Stimulated activated CD8-positive, alpha-beta memory T cell treated with anti-CD3 and anti-CD28 coated beads, Interleukin-15, amount 100 ng/mL, for 48 hours (primary cell): ENCODE results near the gene MFAP2.

ENCODE experiments used
- DNase-seq, 2 donors: peaks; one replicate each; pipeline ENCODE4 v3.0.0-alpha.2; 2020; ENCODE audit warnings: low read depth in 2 of 2

Gene MFAP2

DNA sequence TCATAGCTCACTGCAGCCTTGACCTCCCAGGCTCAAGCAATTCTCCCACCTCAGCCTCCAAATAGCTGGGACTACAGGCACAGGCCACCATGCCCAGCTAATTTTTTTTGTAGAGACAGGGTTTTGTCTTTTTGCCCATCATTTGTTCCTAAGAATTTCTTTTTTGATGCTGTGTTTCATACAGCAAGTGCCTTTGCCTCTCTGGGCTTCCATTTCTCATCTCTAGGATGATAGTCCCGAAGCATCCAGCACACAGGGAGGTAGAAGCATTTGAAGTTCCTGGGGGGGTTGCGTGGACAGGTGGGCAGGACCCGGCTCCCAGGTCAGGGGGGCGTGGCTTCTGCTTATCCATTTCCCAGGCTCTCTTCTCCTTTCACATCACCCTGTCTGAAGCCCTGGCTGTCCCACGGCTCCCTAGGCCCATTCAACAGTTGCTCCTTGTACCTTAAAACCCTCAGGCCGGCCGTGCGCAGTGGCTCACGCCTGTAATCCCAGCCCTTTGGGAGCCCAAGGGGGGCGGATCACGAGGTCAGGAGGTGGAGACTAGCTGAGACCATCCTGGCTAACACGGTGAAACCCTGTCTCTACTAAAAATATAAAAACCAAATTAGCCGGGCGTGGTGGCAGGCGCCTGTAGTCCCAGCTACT lies 27.9 kb upstream of the MFAP2 start:
- no peak for DNase-seq

DNA sequence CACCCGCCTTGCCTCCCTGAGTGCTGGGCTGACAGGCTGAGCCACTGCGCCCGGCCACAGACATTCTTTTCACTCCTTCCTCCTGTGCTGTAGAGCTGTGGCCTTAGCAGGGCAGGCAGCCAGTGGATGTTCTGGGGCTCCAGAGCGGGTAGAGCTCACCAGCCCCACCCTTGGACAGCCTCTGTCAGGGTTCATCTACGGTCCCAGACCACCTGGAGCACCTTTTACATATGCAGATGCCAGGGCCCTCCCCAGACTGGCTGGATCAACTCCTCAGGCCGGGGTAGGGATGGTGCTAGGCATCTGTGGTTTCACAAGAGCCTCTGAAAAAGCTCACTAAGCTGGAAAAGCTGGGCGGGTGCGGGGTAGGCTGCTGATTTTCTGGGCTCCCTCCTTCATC lies 26.7 kb upstream of the MFAP2 start:
- no peak for DNase-seq

DNA sequence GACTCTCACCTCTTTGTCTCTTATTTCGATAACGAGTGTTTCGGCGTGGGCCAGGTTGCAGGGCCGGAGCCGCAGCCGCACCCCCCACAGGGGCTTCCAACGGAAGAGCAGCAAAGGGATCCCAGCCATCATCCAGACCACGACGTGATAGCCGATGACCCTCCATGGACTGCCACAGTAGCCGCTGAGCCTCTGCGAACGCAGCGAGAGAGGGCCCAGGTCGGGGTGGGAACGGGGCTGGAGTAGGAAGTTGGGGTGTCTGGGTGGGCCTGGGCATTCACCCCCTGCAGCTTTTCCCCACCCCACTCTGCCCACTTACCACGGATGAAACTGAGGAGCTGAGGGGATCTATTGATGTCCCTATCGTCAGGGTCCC lies 24.9 kb upstream of the MFAP2 start:
- DNase-seq: no peak

DNA sequence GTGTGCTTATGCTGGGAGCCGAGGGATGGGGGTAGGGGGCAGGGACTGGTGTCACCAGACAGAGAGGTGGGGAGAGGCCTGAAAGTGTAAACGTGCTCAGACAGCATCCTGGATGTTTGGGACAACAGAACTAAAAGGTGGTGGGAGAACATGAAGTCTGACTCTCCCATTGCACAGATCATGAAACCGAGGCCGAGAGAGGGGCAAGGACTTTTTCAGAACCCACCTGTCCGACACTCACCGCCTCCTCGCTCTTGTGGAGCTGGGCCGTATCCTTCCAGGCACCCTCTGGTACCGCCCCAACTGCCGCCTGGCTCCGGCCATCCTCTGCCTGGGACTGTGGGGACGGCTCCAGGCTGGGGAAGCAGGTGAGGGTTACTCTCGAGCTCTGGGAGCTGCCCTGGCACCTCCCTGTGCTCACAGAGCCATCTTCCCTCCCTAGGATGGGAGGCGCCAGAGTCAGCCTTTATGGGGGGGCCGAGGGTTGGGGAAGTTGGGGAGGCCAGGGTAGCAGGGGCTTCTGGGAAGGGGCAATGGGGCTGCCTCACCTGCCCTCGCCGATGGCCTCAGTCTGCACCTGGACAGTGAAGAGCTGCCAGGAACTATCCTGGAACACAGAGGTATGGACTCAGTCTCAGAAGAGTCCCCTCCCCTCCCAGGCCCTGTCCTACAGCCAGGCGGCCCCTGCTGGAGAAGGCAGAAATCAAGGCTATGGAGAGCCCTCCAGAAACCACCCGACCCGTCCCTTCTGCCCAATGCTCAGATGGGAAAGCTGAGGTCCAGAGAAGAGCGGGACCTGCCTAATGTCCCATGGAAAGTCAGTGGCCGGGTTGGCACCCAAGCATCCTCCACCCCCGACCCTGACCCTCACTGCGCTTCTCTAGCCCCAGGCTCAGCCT lies 24.3 kb upstream of the MFAP2 start:
- no peak for DNase-seq

DNA sequence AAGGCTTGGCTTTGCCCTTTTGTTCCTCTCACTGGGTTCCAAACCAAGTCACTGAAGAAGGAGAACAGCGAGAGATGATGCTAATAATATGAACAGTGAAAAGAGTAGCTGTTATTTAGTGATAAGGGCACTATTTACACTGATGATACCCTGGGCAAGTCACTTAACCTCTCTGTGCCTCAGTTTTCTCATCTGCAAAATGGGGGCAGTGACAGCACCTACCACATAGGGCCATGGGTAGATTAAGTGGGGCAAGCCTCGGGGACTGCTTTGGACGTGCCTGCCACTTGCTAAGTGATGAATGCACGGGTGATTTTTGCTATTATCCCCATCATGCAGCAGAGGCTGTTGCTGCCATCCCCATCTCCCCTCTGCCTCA lies 22.1 kb upstream of the MFAP2 start:
- DNase-seq: no peak

DNA sequence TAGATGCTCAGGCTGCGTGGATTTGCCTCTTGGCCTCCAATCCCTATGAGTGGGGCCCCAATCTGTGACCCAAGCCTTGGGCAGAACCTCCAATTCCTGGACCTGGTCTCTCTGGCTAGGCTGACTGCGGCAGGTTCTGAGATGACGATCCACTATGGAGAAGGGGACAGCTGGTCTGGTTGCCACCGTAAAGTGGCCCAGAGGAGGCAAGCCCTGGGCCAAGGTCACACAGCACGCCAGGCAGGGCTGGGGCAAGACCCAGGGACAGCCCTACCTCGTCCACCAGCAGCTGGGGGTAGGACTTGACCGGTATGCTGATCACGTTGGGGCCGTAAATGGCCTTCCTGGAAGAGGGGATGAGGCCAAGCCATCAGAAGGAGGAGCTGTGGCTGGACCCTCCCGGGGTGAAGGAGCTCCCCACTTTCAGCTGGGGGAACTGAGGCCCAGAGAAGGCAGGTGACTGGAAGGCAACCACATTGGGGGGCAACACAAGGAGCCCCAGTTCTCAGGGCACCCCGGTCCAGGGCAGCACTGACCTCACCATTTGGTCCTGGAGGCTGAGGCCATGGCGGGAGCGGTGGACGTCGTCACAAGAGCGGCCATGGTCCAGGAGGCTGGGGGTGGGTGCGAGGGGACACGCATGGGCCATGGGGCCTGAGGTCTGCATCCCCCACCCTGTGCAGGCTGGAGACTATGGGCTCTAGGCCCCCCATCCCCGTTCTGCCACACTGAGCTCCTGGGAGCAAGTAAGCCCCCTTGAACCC lies 21.5 kb upstream of the MFAP2 start:
- DNase-seq: no peak

DNA sequence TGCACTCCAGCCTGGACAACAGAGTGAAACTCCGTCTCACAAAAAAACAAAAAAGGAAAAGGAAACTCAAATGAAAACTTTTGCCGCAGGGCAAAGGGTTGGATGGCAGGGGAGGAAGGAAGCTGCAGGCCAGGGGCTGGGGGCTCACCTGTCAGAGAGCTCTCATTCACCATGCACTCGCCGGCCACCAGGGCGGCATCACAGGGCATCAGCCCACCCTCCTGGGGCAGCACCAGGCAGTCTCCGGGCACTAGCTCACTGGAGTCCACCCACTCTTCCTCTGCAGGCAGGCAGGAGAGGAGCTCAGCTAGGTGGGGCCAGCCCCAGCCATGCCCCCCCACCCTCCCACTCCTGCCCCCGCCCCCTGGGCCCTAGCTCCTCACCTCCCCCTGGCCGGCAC lies 19.4 kb upstream of the MFAP2 start:
- no peak for DNase-seq

DNA sequence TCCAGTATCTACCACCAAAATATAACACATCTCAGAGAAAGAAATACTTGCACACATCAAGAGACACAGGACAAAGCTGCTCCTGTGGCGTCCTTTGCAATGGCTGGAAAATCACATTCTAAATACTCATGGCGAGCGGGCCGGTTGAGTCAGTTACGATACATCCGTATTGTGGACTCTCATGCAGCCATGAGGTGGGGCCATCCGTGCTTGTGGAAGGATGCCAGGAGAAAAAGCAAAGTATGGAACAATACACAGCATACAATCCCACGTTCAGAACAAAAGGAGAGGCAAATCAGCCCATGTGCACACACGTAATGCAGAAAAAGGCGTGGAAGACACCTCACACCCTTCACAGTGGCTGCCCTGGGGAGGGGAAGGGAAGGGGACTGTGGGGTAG lies 18.2 kb upstream of the MFAP2 start:
- DNase-seq: no peak

DNA sequence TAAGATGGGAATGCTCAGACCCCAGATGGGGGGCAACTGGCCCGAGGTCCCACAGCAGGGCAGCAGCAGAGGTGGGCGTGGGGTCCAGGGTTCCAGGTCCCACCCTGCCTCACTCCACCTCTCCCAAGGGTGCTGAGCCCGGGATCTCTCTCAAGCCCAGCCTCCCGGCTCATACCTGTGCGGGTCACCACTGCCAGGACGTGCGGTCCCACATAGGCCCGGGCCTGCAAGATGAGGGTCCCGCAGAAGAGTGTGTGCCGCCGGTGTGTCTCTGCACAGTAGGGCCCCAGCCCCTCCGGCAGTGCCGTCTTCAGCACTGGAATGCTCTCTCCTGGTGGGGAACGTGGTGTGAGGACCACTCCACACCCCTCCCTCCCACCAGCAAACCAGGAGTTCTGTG lies 16.4 kb upstream of the MFAP2 start:
- DNase-seq: no peak

DNA sequence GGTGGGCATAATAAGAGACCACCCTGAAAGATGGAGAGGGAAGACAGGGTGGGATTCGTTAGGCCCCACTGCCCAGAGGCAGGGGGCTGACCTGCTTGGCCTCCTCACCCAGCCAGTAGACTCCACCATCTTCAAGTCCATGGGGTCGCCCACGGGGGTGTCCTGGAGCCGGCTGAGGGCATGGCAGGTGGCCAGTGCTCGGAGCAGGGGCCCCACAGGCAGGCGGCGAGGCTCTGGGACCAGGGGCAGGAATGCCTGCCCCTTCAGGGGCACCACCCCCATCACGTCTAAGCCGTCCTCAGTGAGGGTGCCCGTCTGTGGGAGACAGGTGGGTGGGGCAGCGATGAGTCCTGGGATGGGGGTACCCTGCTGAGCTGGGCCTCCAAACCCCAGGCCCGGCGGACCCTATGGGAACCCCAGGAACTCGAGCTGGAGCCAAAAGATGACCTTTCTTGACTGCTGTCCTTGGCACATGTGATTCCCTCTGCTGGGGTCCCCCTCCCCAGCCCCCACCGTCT lies 13.2 kb upstream of the MFAP2 start:
- DNase-seq: no peak

DNA sequence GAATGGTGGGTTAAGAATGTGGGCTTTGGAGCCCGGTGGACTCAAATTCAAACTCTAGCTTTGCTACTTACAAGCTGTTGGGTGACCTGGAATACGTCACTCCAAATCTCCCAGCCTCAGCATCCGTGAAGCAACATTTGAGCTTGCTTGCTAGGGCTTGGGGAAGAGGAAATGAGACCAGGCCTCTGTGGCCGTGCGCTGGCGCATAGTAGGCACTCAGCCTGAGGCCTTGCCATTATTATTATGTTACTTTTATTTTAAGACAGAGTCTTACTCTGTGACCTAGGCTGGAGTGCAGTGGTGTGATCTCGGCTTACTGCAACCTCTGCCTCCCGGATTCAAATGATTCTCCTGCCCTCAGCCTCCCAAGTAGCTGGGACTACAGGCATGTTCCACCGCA lies 12.3 kb upstream of the MFAP2 start:
- DNase-seq: no peak

DNA sequence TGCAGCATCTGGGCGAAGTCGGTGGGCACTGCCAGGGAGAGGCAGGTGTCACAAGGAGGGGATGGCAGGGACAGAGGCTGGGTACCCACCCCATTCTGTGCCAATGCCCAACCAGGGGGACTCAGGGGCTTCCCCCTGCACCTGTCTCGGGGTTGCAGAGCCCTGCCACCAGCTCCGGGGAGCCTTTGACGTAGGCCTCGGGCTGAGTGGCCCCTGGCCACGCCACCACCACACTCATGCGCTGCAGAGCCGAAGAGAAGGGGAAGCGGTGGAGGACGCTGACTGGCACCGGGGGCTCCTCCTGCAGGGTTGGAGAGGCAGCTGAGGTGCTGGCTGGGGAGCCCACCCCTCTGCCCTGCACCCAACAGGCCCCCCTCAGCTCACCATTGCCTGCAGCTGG lies 11.7 kb upstream of the MFAP2 start:
- DNase-seq: no peak

DNA sequence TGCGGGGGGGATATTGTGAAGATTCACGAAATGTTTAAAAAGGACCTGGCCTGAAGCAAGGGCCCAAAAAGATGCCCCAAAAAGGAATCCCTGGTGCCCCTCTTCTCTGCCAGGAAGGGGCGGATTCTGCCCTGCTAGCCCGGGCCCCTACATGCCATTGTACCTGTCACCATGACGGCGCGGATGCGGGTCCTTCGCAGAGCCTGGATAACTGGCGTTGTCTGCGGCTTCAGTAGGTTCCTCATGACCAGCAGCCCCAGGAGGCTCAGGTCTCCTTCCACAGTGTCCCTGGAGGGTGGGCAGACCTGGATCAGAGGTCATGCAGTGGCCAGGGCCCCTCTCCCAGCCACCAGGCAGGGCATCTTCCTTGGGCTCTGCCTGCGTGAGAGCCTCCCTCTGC lies 11.2 kb upstream of the MFAP2 start:
- DNase-seq: no peak

DNA sequence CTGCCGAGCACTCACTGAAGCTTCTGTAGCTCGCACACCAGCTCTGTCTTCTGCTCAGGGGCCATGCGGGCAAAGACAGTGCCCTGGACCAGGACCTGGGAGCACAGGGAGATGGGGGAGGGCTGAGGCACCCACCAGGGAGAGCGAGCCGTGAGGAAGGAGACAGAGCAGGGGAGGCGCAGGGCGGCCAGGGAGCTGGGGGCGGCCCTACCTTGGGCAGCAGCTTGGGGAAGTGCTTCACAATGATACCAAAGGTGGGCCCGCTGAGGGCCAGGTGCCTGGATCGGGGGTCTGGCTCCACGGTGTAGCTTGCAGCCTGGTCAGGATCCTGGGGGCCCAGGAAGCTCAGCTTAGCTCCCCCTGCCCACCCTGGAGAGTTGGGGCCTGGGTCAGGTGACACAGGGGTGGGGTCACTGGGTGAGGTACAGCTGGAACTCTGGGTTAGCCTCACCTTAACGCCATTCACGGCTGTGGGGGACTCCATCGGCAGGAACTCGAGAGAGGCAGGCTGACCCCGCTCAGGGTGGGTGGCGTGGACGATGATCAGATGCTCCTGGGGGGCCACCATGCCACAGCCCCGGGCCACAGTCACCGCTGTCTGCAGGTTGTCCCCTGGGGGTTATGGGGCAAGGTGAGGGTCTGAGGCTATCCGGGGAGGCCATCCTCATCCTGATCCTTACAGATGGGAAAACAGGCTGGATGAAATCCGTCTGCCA lies 9.4 kb upstream of the MFAP2 start:
- no peak for DNase-seq

DNA sequence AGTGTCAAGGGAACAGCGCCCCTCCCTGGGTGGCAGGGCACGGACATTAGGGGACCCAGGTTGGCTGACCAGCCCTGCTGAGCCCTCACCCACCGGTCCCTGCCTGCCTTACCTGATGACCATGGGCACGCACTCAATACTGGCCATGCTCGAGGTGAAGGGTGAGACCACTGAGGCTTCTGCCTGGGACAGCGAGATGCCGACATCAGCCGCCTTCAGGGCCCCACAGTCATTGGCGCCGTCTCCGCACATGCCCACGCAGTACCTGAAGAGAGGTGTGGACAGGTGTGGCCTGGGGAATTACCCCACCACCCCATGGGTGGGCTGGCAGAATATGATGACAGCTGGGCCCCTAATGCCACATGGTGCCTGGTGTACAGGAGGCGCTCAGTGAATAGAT lies 7.8 kb upstream of the MFAP2 start:
- DNase-seq: no peak

DNA sequence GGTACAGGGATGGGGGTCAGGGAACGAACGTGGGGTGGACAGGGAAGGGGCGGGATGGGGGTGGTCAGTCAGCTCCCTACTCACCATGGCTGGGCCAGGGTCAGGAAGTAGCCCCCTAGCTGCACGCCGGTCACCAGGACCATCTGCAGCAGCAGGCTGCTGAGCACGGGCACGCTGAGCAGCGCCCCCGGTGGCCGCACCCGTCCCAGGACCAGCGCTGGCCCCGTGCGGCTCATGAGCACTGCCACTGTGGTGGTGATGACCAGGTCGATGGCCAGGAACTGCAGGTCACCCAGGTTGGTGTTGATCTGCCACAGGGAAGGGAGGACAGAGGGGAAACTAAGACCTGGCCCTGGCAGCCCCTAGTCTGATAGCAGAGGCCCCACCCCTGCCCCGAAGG lies 6.5 kb upstream of the MFAP2 start:
- no peak for DNase-seq

DNA sequence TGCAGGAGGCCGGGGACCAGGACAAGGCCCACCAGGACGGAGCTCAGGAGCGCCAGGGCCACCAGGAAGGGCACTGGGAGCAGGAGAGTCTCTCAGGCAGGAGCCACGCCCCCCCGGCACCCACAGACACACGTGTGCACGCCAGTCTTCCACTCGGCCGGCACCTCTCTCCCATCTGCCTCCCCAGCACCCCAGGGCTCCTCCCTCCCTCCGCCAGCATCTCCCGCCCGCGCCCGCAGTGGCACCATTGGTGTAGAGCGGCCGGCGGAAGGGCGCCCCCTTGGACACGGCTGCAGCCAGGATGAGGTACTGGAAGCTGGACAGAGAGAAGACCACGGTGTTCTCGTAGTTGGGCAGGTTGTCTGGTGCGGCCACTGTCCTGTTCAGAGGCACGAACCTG lies 6.1 kb upstream of the MFAP2 start:
- DNase-seq: no peak

DNA sequence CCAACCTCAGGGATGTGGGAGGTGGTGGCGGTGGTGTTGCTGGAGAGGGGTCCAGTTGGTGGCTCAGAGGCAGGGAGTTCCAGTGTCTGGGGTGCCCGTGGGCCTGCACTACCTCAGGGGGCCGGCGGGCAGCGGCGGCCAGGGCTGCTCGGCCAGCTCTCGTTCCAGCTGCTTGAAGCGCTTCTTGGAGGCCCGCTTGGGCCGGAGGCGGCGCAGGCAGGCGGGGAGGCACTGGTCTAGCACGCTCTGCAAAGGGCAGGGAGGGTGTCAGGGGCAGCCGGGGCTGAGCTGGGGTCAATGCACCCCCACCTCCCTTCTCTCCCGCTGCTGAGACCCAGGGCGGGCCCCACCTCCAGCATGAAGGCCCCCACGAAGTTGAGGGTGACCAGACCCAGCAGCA lies 5.7 kb upstream of the MFAP2 start:
- no peak for DNase-seq

DNA sequence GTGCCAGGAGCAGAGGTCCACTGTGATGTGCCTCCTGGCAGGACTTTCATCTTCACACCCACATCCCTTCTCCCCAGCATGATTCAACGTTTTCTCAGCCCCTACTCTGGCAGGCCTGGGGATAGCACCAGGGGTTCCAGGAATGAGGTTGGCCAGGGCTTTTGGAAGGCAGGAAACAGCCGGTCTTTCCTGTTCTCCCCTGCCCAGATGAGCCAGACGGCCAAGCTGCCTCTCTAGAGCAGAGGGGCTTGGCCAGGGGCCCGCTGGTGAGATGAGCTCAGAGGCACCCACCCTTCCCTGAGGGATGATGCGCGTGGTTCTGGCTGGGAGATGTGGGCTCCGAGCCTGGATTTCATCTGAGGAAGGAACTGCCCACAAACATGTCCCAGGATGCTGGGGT lies 4.3 kb upstream of the MFAP2 start:
- no peak for DNase-seq

DNA sequence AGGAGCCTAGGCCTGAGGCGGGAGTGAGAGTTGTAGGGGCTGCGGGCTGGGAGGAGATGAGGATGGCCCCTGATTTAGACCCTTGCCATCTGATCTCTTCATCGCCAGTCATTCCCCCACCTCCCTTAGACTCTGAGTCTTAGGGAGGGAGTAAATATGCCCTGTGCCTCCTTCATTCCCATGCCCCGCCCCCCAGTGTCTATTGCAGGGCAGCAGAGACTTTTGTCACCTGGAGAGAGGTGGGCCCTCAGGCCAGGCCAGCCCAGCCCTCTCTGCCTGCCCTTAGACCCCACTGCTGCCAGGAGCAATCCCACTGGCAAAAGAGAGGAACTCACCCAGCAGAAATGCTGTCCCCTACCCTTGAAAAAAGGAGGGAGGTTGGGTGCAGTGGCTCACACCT lies 3.2 kb upstream of the MFAP2 start:
- DNase-seq: no peak

DNA sequence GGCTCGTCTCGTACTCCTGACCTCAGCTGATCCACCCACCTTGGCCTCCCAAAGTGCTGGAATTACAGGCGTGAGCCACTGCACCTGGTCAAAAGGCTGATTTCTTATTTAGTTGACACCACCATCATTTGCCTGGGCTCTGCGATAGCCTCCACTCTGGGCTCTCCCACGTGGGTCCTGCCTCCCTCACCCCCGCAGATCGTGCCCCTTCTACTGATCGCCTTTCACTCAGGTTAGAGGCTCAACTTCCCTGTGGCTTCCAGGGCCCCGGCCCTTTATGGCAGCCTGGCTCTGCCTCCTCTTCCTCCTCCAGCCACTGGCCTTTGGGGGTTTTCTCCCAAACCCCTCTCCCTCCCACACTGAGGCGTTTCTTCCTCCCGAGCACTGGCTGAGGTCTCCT lies 2.5 kb upstream of the MFAP2 start:
- DNase-seq: no peak

DNA sequence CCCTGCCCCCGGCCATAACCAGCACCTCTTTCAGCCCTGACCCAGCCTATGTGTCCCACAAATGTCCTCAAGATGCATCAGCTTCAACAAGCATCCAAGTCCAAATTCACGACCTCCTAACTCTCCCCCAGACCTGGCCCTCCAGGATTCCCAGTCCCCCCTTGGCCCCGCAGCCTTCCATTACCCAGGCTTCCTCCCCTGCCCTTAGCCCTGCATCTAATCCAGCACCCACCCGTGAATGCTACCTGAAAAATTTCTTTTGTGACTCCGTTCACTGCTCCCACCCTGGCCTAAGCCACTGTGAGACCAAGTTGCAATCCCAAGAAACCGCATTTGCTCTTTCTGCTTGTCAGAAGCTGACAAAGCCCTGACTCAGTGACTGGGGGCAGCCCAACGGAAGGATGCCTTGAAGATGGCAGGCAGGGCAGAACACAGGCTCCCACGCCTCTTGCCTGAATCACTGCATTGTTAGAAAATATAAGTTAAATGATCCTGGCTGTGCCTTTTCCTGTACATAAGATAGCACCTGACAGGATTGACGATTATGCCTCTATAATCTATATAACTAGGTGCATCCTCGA lies 939 bp upstream of the MFAP2 start:
- no peak for DNase-seq
